GM19395 (cell line): ENCODE results near the gene RANBP1.
"Not testable (repeated sequence)": the region's sequence is repeated elsewhere in the genome, so short reads cannot be mapped to it uniquely, and the experiment has no call there.

ENCODE experiments used
- ATAC-seq: cut with Tn5 transposase; IDR thresholded peaks from one replicate; pipeline ENCODE4 v1.9.1; 2021; ENCODE audit warnings: mild to moderate bottlenecking, moderate library complexity; ENCODE audit not compliant: unreplicated experiment

RANBP1 gene

DNA sequence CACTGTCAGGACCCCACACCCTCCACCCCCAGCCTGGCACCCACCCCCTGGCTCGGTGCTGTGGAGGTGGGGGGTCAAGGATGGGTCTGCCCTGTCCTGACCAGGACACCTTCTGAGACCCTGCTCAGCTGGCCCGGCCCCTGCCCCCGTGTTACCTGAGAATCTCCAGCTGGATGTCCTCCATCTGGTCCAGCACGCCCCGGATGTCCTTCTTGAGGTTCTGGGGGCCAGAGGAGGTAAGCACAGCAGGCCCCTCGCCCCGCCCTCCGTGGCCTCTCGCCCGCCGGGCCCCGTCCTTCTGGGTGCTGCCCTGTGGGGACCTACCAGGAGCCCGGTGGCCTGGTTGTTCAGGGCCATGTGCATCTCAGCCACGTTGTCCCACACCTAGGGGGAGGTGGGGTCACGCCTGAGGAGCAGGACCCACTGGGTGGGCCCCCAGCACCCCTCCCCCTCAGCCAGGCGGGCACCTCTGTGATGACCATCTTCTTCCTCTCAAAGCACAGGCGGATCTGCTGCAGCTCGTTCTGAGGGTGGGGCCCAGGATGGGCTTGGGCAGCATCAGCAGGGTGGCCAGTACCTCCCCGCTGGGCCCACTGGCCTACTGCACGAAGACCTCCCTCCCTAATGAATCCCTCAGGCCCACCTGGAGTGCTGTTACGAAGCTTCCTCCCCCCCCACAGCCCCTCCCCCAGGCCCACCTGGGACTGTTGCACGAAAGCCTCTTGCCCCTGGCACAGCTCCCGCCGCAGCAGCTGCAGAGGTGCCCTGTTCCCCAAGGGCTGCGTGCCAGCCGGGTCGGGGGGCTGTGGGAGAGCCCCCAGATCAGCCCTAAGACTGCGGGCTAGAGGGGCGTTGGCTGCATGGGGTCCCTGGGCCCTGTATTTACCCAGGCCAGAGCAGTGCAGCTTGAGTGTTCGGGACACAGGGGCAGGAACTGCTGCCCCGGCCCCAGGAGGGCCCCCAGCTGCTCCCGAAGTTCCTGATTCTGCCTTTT, 33.6 kb downstream of the RANBP1 start:
- ATAC-seq: no peak

DNA sequence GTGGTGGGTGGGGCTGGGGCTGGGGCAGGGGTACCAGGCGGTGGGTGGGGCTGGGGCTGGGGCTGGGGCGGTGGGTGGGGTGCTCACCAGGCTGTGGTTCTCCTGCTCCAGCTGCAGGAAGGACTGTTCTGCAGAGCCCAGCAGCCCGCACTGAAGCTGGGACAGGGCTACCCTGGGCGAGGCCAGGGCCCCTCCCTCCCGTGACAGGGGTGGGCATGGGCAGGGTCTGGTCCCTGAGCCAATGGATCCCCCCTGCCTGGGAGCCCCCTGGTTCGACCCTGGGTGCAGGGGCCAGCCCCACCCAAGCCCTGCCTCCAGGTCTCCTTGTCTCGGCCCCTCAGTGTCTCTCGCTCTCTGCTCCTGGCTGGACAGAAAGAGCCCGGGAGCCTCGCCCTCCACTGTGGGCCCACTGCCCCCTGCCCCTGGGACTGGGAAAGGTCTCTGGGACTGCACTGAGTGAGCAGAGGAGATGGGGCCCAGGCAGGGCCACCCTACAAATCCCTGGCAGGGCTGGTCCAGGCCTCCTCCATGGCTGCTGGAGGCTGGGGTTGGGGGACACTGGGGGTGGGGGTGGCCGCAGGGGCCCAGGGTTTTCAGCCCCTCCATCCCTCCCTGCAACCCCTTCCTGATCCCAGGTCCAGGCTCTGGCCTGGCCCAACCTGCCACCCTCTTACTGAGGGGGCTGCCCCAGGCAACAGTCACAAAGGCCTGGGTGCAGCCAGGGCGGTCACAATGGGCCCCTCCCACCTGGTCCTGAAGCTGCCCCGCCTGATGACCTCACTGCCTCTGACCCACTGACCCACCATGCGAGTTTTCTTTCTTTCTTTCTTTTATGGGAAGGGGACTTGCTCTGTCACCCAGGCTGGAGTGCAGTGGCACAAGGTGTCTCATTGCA, 34.7 kb downstream of the RANBP1 start, which contains the start of gene CCDC188:
Gene CCDC188 (minus strand): TSS at position 675 of the 895 bp plus-strand sequence. CDS start 69 bp downstream, at position 606.
- no peak for ATAC-seq

- ATAC-seq: no peak
Measured at GRCh38 chr22:20151276-20151588, 35.3 kb downstream of the RANBP1 start.

GRCh38 chr22:20152464-20152890, 36.6 kb downstream of the RANBP1 start:
- no peak for ATAC-seq

- ATAC-seq: no peak
Measured at GRCh38 chr22:20153945-20154344, 38.0 kb downstream of the RANBP1 start.

GRCh38 chr22:20154602-20155187, 38.8 kb downstream of the RANBP1 start:
- no peak for ATAC-seq

DNA sequence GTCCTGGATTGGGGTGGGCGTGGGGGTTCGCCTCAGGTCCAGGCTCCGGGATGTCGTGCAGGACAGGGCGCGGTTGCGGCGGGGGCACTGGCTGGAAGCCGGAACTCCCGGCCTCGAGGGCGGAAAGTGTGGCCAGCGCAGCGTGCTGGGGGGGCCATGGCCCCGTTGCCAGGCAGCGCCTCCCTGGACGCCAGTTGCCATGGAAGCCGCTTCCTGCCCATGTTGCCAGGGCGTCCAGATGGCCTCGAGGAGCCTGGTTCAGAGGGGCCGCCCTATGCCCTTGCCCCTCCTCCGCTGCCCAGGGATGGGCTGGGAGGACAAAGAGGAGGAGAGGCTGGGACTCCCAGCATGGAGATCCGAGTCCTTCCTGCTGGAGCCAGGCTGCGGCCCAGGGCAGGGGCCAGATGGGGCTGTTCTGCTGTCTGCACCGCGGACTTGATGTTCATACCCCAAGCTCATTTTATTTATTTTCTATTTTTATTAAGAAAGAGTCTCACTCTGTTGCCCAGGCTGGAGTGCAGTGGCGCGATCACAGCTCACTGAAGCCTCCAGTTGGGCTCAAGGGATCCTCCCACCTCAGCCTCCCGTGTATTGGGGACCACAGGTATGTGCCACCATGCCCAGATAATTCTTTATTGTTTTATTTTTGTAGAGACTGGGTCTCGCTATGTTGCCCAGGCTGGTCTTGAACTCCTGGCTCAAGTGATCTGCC, 39.6 kb downstream of the RANBP1 start:
- no peak for ATAC-seq

DNA sequence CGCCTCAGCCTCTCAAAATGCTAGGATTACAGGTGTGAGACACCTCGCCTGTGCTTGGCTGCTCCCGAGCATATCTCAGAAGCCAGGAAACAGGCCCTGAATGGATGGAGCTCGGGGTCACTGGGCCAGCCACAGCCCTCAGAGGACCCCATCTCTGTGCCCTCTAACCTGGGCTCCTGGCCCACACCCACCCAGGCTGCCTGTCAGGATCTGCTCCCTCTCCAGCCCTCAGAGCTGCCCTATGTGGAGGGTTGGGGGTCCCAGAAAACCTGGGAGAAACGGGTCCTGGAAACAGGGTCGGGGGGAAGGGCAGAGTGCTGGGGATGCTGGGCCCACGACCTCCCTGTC, 40.1 kb downstream of the RANBP1 start:
- no peak for ATAC-seq

DNA sequence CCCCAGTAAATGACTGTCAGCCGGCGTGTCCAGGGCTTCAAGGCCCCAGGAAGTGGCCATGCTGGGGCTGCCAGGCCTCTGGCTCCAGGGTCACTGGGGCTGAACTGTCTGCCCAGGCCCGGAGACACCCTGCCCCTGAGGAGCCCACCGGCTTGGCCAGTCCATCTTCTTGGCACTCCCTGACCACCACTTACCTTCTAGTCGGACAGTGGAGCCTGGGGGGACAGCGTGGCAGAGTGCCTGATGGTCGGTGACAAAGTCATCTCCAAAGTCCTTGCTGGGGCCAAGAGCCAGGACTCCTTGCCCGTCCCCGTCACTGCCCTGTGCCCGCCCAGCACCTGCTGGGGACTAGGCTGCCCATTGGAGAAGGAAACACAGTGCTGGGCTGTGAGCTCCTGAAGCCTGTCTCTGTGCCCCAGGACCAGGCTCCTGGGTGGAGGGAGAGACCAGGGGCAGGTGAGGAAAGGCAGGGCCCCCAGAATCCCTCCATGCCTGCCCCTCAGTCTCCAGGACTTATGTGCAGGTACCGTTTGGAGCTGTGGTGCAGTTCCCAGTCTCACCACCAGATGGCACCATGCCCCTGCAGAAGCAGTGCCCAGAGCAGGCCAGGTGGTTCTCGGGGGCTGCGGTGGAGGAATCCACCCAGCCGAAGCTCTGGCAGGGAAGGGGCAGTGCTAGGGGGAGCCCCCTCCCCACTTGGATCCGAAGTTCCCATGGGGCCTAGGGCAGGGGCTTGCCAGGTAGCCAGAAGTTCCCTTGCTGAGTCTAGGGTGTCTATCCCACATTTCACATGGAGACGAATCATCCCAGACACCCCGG, 40.9 kb downstream of the RANBP1 start:
- no peak for ATAC-seq

DNA sequence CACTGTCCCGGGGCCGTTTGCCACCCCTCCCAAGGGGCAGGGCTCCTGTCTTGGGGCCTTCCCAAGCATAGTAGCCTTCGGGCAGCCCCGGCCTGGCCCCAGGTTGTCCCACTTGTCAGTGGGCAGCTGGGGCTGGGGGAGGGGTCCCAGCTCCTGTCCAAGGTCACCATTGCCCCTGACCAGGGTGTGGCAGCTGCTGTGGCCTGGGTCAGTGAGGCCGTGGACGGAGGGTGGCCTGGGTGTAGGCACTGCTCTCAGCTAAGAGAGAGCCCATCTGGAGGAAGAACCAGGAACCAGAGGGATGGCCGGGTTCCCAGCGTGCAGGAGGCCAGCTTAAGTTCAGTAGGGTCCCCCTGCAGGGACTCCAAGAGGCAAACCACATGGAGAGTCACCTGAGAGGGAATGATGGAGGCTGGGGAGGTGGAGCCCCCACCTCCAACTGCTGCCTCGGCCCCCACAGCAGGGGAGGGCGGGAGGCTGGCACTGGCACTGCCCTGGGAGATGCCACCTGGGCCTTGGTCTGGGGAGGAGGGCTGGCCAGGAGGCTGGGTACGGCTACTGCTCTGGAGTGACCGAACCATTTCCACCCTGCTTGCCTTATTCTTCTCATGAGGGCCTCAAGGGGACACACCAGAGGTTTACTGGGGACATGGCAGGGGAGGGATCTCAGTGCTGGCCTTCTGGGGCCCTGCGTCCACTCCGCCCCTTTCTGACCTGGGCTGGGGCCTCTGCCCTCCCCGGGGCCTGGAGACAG, 41.7 kb downstream of the RANBP1 start:
- no peak for ATAC-seq

GRCh38 chr22:20158391-20159036, 42.6 kb downstream of the RANBP1 start:
- ATAC-seq: no peak

DNA sequence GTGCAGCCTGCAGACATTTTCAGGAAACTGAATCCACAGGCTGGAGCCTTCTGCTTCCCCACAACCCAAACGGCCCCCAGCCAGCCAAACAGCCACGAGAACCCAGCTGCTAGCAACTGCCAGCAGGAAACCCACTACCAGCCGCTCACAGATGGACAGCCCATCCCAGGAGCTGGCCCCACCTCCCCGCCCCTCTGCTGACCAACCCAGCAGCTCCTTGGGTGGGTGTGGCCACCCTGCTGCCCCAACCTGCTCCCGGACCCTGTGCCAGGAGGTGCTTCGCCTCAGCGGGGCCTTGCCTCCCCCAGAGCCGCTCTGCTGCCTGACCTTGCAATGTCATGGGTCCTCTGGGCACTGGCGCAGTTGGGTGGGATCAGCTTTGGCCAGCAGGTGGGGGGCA, 43.2 kb downstream of the RANBP1 start:
- ATAC-seq: no peak

DNA sequence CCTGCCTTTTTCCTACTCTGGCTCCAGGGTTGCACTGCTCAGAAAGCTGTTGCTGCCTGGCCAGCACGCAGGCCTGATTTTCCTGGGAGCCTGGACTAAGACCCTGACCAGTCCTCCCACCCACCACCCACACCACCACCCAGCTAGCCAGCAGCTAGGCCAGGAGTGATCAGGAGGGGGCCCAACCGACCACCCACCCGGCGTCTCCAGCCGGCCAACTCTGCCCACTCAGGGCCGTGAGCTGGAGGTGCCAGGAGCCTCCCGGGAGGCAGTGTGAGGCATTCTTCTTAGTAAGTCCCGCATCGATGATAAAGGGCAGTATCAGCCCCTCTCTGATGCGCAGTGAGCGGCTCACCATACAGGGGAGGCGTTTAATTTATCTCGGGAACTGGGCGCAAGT, 43.6 kb downstream of the RANBP1 start:
- ATAC-seq: not testable (repeated sequence)

DNA sequence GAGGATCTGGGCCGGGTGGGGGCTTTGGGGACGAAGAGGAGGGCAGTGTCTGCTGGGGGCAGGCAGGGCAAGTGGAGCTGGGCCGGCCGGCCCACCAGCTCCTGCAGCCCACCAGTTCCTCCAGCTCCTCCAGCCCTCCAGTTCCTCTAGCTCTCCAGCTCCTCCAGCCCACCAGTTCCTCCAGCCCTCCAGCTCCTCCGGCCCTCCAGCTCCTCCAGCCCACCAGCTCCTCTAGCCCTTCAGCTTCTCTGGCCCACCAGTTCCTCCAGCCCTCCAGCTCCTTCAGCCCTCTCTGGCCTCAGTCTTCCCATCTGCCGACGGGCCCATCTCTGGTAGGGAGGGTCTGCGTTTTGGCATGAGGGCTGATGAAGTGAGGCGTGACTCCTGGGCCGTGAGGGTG, 44.1 kb downstream of the RANBP1 start:
- ATAC-seq: no peak

DNA sequence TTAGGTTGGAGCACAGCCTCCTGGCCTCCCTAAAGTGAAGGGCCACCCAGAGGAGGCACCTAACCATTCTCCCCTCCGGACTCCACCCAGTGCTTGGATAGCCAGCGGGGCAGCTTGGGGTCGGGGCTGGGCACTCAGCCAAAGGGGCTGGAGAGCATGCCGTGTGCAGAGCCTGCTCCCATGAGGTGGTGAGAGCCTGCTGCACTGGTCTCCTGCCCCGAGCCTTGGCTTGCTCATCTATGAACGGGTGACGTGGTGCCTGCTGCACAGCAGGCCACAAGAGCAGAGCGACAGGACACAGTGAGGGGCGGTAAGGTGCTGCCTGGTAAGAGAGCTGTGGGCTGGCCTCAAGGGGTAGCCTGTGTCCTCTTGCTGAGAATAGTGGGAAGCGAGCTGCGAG, 49.0 kb downstream of the RANBP1 start:
- ATAC-seq: no peak

DNA sequence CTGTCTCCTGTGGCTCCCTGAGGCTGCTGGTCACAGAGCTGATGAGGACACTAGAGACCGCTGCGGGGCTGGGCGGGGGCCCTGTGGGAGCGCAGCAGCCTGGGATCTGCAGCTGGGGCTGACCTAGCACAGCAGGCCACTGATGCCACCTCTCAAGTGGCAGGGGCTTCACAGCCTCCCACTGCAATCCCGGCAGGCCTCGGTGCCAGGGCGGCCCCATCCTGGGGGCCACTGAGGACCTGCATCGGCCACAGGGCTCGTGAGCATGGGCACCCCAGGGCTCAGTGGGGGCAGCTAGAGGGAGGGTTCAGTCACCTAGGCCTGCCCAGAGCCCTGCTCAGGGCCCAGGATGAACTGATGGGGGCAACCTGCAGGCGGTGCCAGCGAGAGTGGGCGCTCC, 49.5 kb downstream of the RANBP1 start:
- ATAC-seq: no peak

GRCh38 chr22:20165913-20166312, 50.0 kb downstream of the RANBP1 start:
- ATAC-seq: no peak

DNA sequence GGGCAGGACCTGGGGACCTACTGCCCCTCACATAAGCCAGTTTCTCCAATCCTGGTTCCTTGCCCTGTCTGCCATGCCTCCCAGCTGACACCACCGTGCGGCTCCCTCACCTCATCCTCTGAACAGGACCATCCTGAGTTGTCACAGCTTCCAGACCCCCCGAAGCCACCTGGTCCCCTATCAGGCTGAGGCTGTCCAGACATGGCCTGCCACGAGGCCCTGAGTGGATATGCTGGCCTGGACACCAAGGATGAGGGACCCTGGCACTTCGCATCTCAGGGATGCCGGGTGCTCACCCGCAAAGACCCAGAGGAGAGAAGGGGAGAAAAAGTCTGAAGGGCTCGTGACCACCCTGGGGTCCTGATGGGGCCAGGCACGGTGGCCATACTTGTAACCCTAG, 50.8 kb downstream of the RANBP1 start:
- no peak for ATAC-seq
